IMR-90 (cell line): Measurements from ENCODE around the gene EPB41L5. TPM values are rescaled to one million over a fixed set of nuclear protein-coding genes. Genes with fewer than 3 reads are reported as not detected.

Experiments
- ATAC-seq: fragments of 200-7000 bp; cut with Tn5 transposase; 2 replicates; pipeline ENCODE4 v1.9.1; 2020; ENCODE audit warnings: low read depth, mild to moderate bottlenecking, moderate library complexity
- BruUV-seq: library from RNA; stranded (reverse); fragments of 400-500 nt; replicated peaks from 2 replicates; lab custom pipeline; 2021; lab: Mats Ljungman, UMichigan
- CTCF ChIA-PET: fragments of 300-600 bp; formaldehyde crosslinking; extraction: SDS; loops from one replicate; lab custom pipeline; 2021; ENCODE audit warnings: antibody characterized with exemption; lab: Yijun Ruan, JAX
- POLR2A ChIA-PET: fragments of 300-600 bp; sonication (Branson Sonifier 250); formaldehyde crosslinking; loops from one replicate; lab custom pipeline; 2022; ENCODE audit warnings: antibody characterized with exemption; ENCODE audit not compliant: unreplicated experiment; lab: Charles Lee
- DNase-seq: peaks from one replicate; pipeline ENCODE4 v3.0.0; 2013
- H2AFZ ChIP-seq: replicated peaks from 2 replicates; pipeline ENCODE3; 2013; ENCODE audit warnings: low read length, mild to moderate bottlenecking; ENCODE audit not compliant: poor library complexity
- H2AK5ac ChIP-seq: 2 replicates; pipeline ENCODE4 v1.6.1; 2013; ENCODE audit warnings: low read depth, low read length, inconsistent platforms
- H2AK9ac ChIP-seq: replicated peaks from 2 replicates; pipeline ENCODE3; 2013; ENCODE audit warnings: mild to moderate bottlenecking, low read depth, low read length, moderate library complexity; ENCODE audit not compliant: poor library complexity
- H2BK120ac ChIP-seq: 2 replicates; pipeline ENCODE4 v1.6.1; 2013; ENCODE audit warnings: low read depth, low read length, inconsistent platforms
- H2BK15ac ChIP-seq: 3 replicates; pipeline ENCODE4 v1.6.1; 2013; ENCODE audit warnings: low read depth, low read length, inconsistent platforms
- H2BK20ac ChIP-seq: 2 replicates; pipeline ENCODE4 v1.6.1; 2013; ENCODE audit warnings: low read depth, mild to moderate bottlenecking, inconsistent platforms, low read length, moderate library complexity
- H2BK5ac ChIP-seq: 2 replicates; pipeline ENCODE4 v1.6.1; 2013; ENCODE audit warnings: mild to moderate bottlenecking, low read depth, low read length, inconsistent platforms; ENCODE audit not compliant: poor library complexity, severe bottlenecking
- H3K14ac ChIP-seq: replicated peaks from 2 replicates; pipeline ENCODE4 v1.6.1; 2013; ENCODE audit warnings: low read depth, low read length, inconsistent platforms
- H3K18ac ChIP-seq: 2 replicates; pipeline ENCODE4 v1.6.1; 2013; ENCODE audit warnings: low read depth, low read length, control low read depth
- H3K23ac ChIP-seq: 2 replicates; pipeline ENCODE4 v1.6.1; 2013; ENCODE audit warnings: low read depth, low read length, inconsistent platforms
- H3K27ac ChIP-seq: 2 replicates; pipeline ENCODE4 v1.5.1; 2013; ENCODE audit warnings: mild to moderate bottlenecking, control low read depth, low read length; ENCODE audit not compliant: insufficient read depth
- H3K27me3 ChIP-seq: 2 replicates; pipeline ENCODE4 v1.6.1; 2013; ENCODE audit warnings: low read length; ENCODE audit not compliant: control insufficient read depth, insufficient read depth
- H3K36me3 ChIP-seq: 2 replicates; pipeline ENCODE4 v1.6.1; 2013; ENCODE audit warnings: low read length, mixed read lengths; ENCODE audit not compliant: control insufficient read depth, insufficient read depth
- H3K4ac ChIP-seq: 2 replicates; pipeline ENCODE4 v1.6.1; 2013; ENCODE audit warnings: low read depth, low read length, inconsistent platforms
- H3K4me1 ChIP-seq: 2 replicates; pipeline ENCODE4 v1.6.1; 2013; ENCODE audit warnings: low read length, mixed read lengths; ENCODE audit not compliant: control insufficient read depth, insufficient read depth
- H3K4me2 ChIP-seq: 2 replicates; pipeline ENCODE4 v1.6.1; 2013; ENCODE audit warnings: low read depth, mild to moderate bottlenecking, control low read depth, low read length, moderate library complexity
- H3K4me3 ChIP-seq: 2 replicates; pipeline ENCODE4 v1.5.1; 2013; ENCODE audit warnings: low read depth, mild to moderate bottlenecking, control low read depth, low read length, moderate library complexity; ENCODE audit not compliant: insufficient read depth
- H3K56ac ChIP-seq: 2 replicates; pipeline ENCODE4 v1.6.1; 2013; ENCODE audit warnings: low read length, inconsistent platforms; ENCODE audit not compliant: insufficient read depth; ENCODE audit errors: extremely low read depth
- H3K79me1 ChIP-seq, 2 experiments: 2 replicates each; pipeline ENCODE4 v1.6.1; 2013; ENCODE audit warnings: low read length in 2 of 2, inconsistent platforms in 1 of 2, low read depth in 1 of 2
- H3K9ac ChIP-seq: 2 replicates; pipeline ENCODE4 v1.6.1; 2013; ENCODE audit warnings: low read depth, low read length, control low read depth
- H3K9me1 ChIP-seq: 2 replicates; pipeline ENCODE4 v1.6.1; 2013; ENCODE audit warnings: low read length, inconsistent platforms; ENCODE audit not compliant: insufficient read depth
- H3K9me3 ChIP-seq: 2 replicates; pipeline ENCODE4 v1.6.1; 2013; ENCODE audit warnings: low read length; ENCODE audit not compliant: control insufficient read depth, insufficient read depth
- H4K20me1 ChIP-seq: 2 replicates; pipeline ENCODE4 v1.6.1; 2013; ENCODE audit warnings: low read length, inconsistent platforms; ENCODE audit not compliant: insufficient read depth
- H4K5ac ChIP-seq: 2 replicates; pipeline ENCODE4 v1.6.1; 2013; ENCODE audit warnings: mild to moderate bottlenecking, low read depth, low read length, control low read depth
- H4K8ac ChIP-seq, 2 experiments: 2 replicates each; pipeline ENCODE4 v1.6.1; 2013; ENCODE audit warnings: low read depth in 2 of 2, low read length in 2 of 2, control low read depth in 1 of 2, inconsistent platforms in 1 of 2
- H4K91ac ChIP-seq: 2 replicates; pipeline ENCODE4 v1.6.1; 2013; ENCODE audit warnings: low read depth, low read length, inconsistent platforms; ENCODE audit not compliant: insufficient read depth
- CEBPB ChIP-seq: IDR thresholded peaks from 2 replicates; pipeline ENCODE4 v1.6.1; 2012; ENCODE audit warnings: low read depth, low read length, improper control_type of control experiment
- CHD1 ChIP-seq: IDR thresholded peaks from 2 replicates; pipeline ENCODE4 v1.6.1; 2012; ENCODE audit warnings: low read depth, low read length, improper control_type of control experiment
- MAFK ChIP-seq: IDR thresholded peaks from 2 replicates; pipeline ENCODE4 v1.6.1; 2012; ENCODE audit warnings: low read depth, low read length, improper control_type of control experiment
- MAZ ChIP-seq: IDR thresholded peaks from 2 replicates; pipeline ENCODE4 v1.6.1; 2012; ENCODE audit warnings: low read depth, mild to moderate bottlenecking, low read length, improper control_type of control experiment, moderate library complexity, borderline replicate concordance
- MXI1 ChIP-seq: IDR thresholded peaks from 2 replicates; pipeline ENCODE4 v1.6.1; 2012; ENCODE audit warnings: low read depth, mild to moderate bottlenecking, low read length, moderate library complexity, borderline replicate concordance
- NFE2L2 ChIP-seq: fragments of 150-350 bp; IDR thresholded peaks from 2 replicates; pipeline ENCODE4 v1.6.1; 2016; ENCODE audit warnings: low read depth, mild to moderate bottlenecking, low read length
- POLR2A ChIP-seq: IDR thresholded peaks from 2 replicates; pipeline ENCODE4 v1.6.1; 2012; ENCODE audit warnings: mild to moderate bottlenecking, low read depth, low read length
- RAD21 ChIP-seq: IDR thresholded peaks from 2 replicates; pipeline ENCODE4 v1.6.1; 2012; ENCODE audit warnings: low read length, improper control_type of control experiment
- RFX5 ChIP-seq: IDR thresholded peaks from 2 replicates; pipeline ENCODE4 v1.8.0; 2012; ENCODE audit warnings: low read depth, mild to moderate bottlenecking, low read length, moderate library complexity
- SMC3 ChIP-seq: fragments of 150-350 bp; IDR thresholded peaks from 2 replicates; pipeline ENCODE4 v1.6.1; 2016; ENCODE audit warnings: low read depth, mild to moderate bottlenecking, antibody characterized with exemption, low read length, moderate library complexity
- WGBS, 2 experiments: methylation state at CpG; one replicate each; pipeline versions ENCODE4 v1.1.5 to v1.1.7; 2013; ENCODE audit warnings: missing lambda C conversion rate in 2 of 2; ENCODE audit not compliant: insufficient read length in 1 of 2; ENCODE audit errors: extremely low coverage in 2 of 2; 5-methylcytosine and 5-hydroxymethylcytosine counted together
- dilution Hi-C: fragments of 300-500 bp; cut with HindIII; formaldehyde crosslinking; loops from one replicate; pipeline ENCODE4 v1.14.3; 2018; ENCODE audit warnings: low sequenced_read_pairs; ENCODE audit not compliant: unreplicated experiment
- in situ Hi-C: fragments of 300-500 bp; cut with MboI; formaldehyde crosslinking; loops from 3 replicates; pipeline ENCODE4 v1.14.3; 2019; ENCODE audit warnings: low sequenced_read_pairs, inconsistent platforms, mixed read lengths
- intact Hi-C: fragments of 100-400 bp; cut with micrococcal nuclease; formaldehyde crosslinking; loops from 2 replicates; pipeline ENCODE4 v1.10.0; 2022
- polyA plus RNA-seq, 3 experiments: library from polyadenylated mRNA; depleted of rRNA; stranded (reverse); fragments of >200 nt; gene quantifications; 2 replicates each; pipeline ENCODE4 v1.2.3, GENCODE V29; 2012; ENCODE audit warnings: low replicate concordance in 1 of 3
- total RNA-seq: library from RNA; depleted of rRNA; stranded (reverse); fragments of >200 nt; gene quantifications from 2 replicates; pipeline ENCODE4 v1.2.3, GENCODE V29; 2012
- TF ChIP-seq, protein P1 (sequence below): fragments of 150-350 bp; IDR thresholded peaks from 2 replicates; pipeline ENCODE4 v1.6.1; 2017; ENCODE audit warnings: mild to moderate bottlenecking, antibody characterized with exemption, low read length, low read depth
- TF ChIP-seq, protein P2 (sequence below): fragments of 150-350 bp; IDR thresholded peaks from 2 replicates; pipeline ENCODE4 v1.6.1; 2016; ENCODE audit warnings: low read depth, mild to moderate bottlenecking, low read length, moderate library complexity, borderline replicate concordance

Gene EPB41L5
- total and polyA plus RNA-seq, 2 of the 4 experiments (the other 2 are of a cell fraction): 5.1 to 10.6 TPM

DNA sequence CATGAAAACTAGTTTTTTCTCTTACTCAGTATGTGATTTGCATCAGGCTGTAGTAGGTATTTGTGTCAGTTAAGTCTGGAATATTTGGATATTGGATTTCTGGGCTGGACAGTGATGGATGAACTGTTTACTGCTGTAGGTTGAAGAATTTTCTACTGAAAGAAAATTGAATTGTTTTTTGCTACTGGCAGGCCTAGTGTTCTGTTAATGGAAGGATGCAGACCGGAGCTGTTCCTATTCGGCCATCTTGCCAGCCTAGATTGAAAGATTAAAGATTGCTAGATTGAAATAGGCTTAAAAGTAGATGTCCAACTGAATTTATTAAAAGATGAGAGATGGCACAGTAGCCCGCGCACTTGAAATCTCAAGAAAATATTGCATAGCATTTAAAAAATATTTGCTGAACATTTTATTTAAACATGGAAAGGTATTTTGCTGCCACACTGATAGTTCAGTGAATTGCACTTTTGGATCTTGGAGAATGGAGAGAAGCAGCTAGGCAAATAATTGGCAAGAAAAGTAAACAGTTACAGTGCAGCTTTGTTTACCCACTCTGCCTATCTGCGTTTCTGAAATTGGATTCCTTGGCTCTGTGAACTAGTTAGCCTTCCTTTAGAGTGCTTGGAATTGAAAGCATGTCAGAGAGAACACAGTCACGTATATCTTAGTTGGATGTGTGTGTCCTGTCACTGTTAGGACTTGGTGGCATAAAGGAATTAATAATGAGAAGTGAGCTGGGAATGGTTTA, 54.1 kb downstream of the EPB41L5 start:
- no peak overlapping the region for H2BK15ac ChIP-seq
- no peaks in the 10 kb centered on the region for H4K20me1 ChIP-seq
- peaks cover 8% of the 10 kb centered on the region; the same call in 1 of the 2 replicates for H3K9me1 ChIP-seq
- 0 out of 2 replicates have a peak overlapping the region, but pooled peaks have one; percentile 8 for H2BK20ac ChIP-seq
- 89% methylated on average over 3 of the region's 6 CpGs; no CpG with 5 or more reads in 1 of the 2 experiments for WGBS, 2 experiments
- H3K9me3 ChIP-seq: no peaks in the 10 kb centered on the region
- H3K79me1 ChIP-seq: peaks cover 5 to 13% of the 10 kb centered on the region in 2 experiments; a peak in 3 of 4 replicates
- intact Hi-C loops: loop anchor here (5.0 kb wide), 1 partner anchor 55 kb away; the partner anchor contains the start of gene EPB41L5
- no peak overlapping the region for H2BK120ac ChIP-seq
- H3K4me2 ChIP-seq: peak overlapping the region; percentile 53; the same call in 1 of the 2 replicates
- H3K36me3 ChIP-seq: no peaks in the 10 kb centered on the region
- no peak overlapping the region; the same call in 1 of the 2 replicates for H3K18ac ChIP-seq
- H4K8ac ChIP-seq: peak overlapping the region in 1 of 2 experiments; percentile 11; a peak in 1 of 4 replicates
- peak overlapping the region; percentile 53; the same call in 1 of the 2 replicates for H4K91ac ChIP-seq
- no TSS peak for BruUV-seq
- CTCF ChIA-PET: interaction anchor here (0.6 kb wide), 2 partner anchors 28 to 104 kb away, joined by 3 to 4 read pairs; no protein-coding TSS in a partner anchor
- no peak overlapping the region for H3K56ac ChIP-seq
- H2AK9ac ChIP-seq: no peak overlapping the region
- POLR2A ChIA-PET: no interaction called here
- dilution Hi-C loops: no loop called here
- no peak overlapping the region for H3K9ac ChIP-seq
- in situ Hi-C loops: no loop called here
- TF ChIP-seq MXI1 (no peak), POLR2A (no peak), CHD1 (no peak), CEBPB (no peak), NFE2L2 (no peak), MAFK (no peak), SMC3 (no peak), RFX5 (no peak), RAD21 (no peak), MAZ (no peak)
- TF ChIP-seq, protein P1, sequence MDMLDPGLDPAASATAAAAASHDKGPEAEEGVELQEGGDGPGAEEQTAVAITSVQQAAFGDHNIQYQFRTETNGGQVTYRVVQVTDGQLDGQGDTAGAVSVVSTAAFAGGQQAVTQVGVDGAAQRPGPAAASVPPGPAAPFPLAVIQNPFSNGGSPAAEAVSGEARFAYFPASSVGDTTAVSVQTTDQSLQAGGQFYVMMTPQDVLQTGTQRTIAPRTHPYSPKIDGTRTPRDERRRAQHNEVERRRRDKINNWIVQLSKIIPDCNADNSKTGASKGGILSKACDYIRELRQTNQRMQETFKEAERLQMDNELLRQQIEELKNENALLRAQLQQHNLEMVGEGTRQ: no peak
- TF ChIP-seq, protein P2, sequence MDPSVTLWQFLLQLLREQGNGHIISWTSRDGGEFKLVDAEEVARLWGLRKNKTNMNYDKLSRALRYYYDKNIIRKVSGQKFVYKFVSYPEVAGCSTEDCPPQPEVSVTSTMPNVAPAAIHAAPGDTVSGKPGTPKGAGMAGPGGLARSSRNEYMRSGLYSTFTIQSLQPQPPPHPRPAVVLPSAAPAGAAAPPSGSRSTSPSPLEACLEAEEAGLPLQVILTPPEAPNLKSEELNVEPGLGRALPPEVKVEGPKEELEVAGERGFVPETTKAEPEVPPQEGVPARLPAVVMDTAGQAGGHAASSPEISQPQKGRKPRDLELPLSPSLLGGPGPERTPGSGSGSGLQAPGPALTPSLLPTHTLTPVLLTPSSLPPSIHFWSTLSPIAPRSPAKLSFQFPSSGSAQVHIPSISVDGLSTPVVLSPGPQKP: no peak
- H3K23ac ChIP-seq: no peak overlapping the region
- H3K27ac ChIP-seq: no peak overlapping the region
- no peaks in the 10 kb centered on the region for H3K27me3 ChIP-seq
- ATAC-seq: peak; percentile 86
- peak; percentile 66 for DNase-seq
- peak overlapping the region; percentile 50 for H2BK5ac ChIP-seq
- no peak overlapping the region for H3K4me3 ChIP-seq
- H4K5ac ChIP-seq: no peak overlapping the region
- H2AFZ ChIP-seq: no peak overlapping the region
- peaks cover 5% of the 10 kb centered on the region; the same call in 1 of the 2 replicates for H3K4me1 ChIP-seq
- H2AK5ac ChIP-seq: no peak overlapping the region
- H3K4ac ChIP-seq: no peak overlapping the region
- H3K14ac ChIP-seq: 0 out of 2 replicates have a peak overlapping the region, but pooled peaks have one; percentile 10
